Type B pancreatic cell (in vitro differentiated cells): Measurements from ENCODE around the gene CHMP4A. TPM values are rescaled to one million over a fixed set of nuclear protein-coding genes. Genes with fewer than 3 reads are reported as not detected.

Experiments used
- DNase-seq: peaks from one replicate; pipeline ENCODE4 v3.0.0; 2021; ENCODE audit warnings: mixed read lengths; ENCODE audit not compliant: unreplicated experiment; ENCODE audit errors: extremely low spot score
- H3K27ac Mint-ChIP-seq: 2 replicates; pipeline ENCODE4 v1.8.0; 2021; ENCODE audit warnings: mild to moderate bottlenecking, mixed read lengths
- H3K27me3 Mint-ChIP-seq: 2 replicates; pipeline ENCODE4 v1.8.0; 2021; ENCODE audit warnings: mixed read lengths
- H3K36me3 Mint-ChIP-seq: 2 replicates; pipeline ENCODE4 v1.8.0; 2021; ENCODE audit warnings: mixed read lengths
- H3K4me1 Mint-ChIP-seq: one replicate; pipeline ENCODE4 v1.8.0; 2021; ENCODE audit warnings: mixed read lengths; ENCODE audit not compliant: unreplicated experiment
- H3K4me3 Mint-ChIP-seq: 2 replicates; pipeline ENCODE4 v1.8.0; 2021; ENCODE audit warnings: mild to moderate bottlenecking, mixed read lengths
- H3K9me3 Mint-ChIP-seq: 2 replicates; pipeline ENCODE4 v1.8.0; 2021; ENCODE audit warnings: mixed read lengths
- total RNA-seq: library from RNA; stranded (reverse); gene quantifications from 2 replicates; pipeline ENCODE4 v1.2.1, GENCODE V29; 2021; ENCODE audit warnings: low replicate concordance
- TF ChIP-seq, protein P1 (sequence below): fragments of 200-600 bp; sonication (generic); conservative IDR thresholded peaks from 2 replicates; pipeline ENCODE4 v1.5.0; 2021; ENCODE audit warnings: antibody characterized with exemption, mild to moderate bottlenecking

CHMP4A gene
- total RNA-seq, 1 donor from 2014 or later, result 44.3 TPM

DNA sequence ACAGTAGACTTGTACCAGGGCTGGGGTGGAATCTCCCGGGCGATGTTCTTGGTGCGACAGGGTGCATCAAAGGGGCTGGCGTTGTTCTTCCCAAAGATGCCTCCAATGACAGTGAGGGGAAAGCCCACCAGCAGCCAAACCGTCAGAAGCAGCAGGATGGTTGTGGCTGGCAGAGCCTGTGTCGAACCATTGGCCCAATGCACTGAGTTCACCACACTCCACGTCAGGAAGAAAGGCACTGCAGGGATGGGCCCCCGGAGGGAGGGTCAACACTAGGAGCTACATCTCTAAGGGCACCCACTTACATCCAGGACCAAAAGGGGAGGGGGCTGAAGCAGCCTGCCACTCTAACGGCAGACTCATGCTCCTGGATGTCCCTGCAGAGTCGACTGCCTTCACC is 22.9 kb downstream of the CHMP4A start:
- TF ChIP-seq, protein P1, sequence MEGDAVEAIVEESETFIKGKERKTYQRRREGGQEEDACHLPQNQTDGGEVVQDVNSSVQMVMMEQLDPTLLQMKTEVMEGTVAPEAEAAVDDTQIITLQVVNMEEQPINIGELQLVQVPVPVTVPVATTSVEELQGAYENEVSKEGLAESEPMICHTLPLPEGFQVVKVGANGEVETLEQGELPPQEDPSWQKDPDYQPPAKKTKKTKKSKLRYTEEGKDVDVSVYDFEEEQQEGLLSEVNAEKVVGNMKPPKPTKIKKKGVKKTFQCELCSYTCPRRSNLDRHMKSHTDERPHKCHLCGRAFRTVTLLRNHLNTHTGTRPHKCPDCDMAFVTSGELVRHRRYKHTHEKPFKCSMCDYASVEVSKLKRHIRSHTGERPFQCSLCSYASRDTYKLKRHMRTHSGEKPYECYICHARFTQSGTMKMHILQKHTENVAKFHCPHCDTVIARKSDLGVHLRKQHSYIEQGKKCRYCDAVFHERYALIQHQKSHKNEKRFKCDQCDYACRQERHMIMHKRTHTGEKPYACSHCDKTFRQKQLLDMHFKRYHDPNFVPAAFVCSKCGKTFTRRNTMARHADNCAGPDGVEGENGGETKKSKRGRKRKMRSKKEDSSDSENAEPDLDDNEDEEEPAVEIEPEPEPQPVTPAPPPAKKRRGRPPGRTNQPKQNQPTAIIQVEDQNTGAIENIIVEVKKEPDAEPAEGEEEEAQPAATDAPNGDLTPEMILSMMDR, result no peak

GRCh38 chr14:24189460-24189859 is 23.8 kb downstream of the CHMP4A start:
- Mint-ChIP-seq H3K4me3 (peak overlapping the region; percentile 92), H3K36me3 (peaks cover 20% of the 10 kb centered on the region)

More for the DNA sequence above, 22.9 kb downstream of the CHMP4A start:
- Mint-ChIP-seq H3K4me1 (peaks cover 29% of the 10 kb centered on the region), H3K4me3 (no peak overlapping the region), H3K9me3 (no peaks in the 10 kb centered on the region), H3K27ac (no peak overlapping the region), H3K36me3 (peaks cover 22% of the 10 kb centered on the region), H3K27me3 (no peaks in the 10 kb centered on the region)
- no peak for DNase-seq

GRCh38 chr14:24189059-24189375 is 24.3 kb downstream of the CHMP4A start:
- Mint-ChIP-seq H3K27me3 (no peaks in the 10 kb centered on the region), H3K4me3 (peak overlapping the region; percentile 92), H3K27ac (peak overlapping the region; percentile 88), H3K9me3 (no peaks in the 10 kb centered on the region), H3K4me1 (peaks cover 21% of the 10 kb centered on the region), H3K36me3 (peaks cover 16% of the 10 kb centered on the region)
- TF ChIP-seq, protein P1, result no peak
- DNase-seq, result no peak

More at GRCh38 chr14:24189460-24189859, 23.8 kb downstream of the CHMP4A start:
- no peaks in the 10 kb centered on the region for H3K27me3 Mint-ChIP-seq
- TF ChIP-seq, protein P1, result no peak
- H3K9me3 Mint-ChIP-seq, result no peaks in the 10 kb centered on the region
- H3K27ac Mint-ChIP-seq, result peak overlapping the region; percentile 88
- DNase-seq, result no peak
- peaks cover 25% of the 10 kb centered on the region for H3K4me1 Mint-ChIP-seq

GRCh38 chr14:24188251-24189058 is 24.8 kb downstream of the CHMP4A start, which contains the start of gene IPO4:
Gene IPO4 (minus strand): TSS chr14:24188816. CDS start chr14:24188787, 29 bp downstream.
- TF ChIP-seq, protein P1, result no peak
- Mint-ChIP-seq H3K9me3 (no peaks in the 10 kb centered on the region), H3K4me3 (peak within 1 kb of the TSS; percentile 92), H3K4me1 (peaks cover 19% of the 10 kb centered on the region), H3K27me3 (no peaks in the 10 kb centered on the region), H3K27ac (peak within 1 kb of the TSS; percentile 88), H3K36me3 (peaks cover 15% of the 10 kb centered on the region)
- DNase-seq, result peak; percentile 94

DNA sequence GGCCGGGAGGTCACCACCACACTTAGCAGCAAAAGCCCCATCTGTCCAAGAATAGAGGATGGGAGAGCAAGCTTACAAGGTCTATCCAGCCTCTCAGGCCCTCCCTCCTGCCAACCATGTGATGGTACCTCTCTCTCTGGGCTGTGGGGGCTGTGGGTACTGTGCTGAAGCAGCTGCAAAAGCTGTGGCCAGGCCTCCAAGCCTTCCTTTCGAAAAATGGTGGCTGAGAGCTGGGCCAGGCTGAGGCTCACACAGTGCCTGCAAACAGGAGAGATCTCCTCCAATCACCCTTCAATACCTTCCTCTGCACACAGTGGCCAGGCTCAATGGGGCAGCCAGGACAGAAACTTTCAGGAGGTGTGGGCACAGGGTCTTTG is 25.8 kb downstream of the CHMP4A start:
- H3K27ac Mint-ChIP-seq, result peak overlapping the region; percentile 88
- peaks cover 9% of the 10 kb centered on the region for H3K36me3 Mint-ChIP-seq
- no peaks in the 10 kb centered on the region for H3K27me3 Mint-ChIP-seq
- H3K9me3 Mint-ChIP-seq, result no peaks in the 10 kb centered on the region
- peaks cover 19% of the 10 kb centered on the region for H3K4me1 Mint-ChIP-seq
- no peak for DNase-seq
- H3K4me3 Mint-ChIP-seq, result peak overlapping the region; percentile 92
- TF ChIP-seq, protein P1, result no peak
